T follicular helper cell (primary cell): Measurements from ENCODE around the gene PKHD1.
"Not testable (repeated sequence)": the region's sequence is repeated elsewhere in the genome, so short reads cannot be mapped to it uniquely, and the experiment has no call there.

Experiments used
- DNase-seq: peaks from one replicate; pipeline ENCODE4 v3.0.0-alpha.2; 2020; ENCODE audit warnings: low read depth

Gene PKHD1

DNA sequence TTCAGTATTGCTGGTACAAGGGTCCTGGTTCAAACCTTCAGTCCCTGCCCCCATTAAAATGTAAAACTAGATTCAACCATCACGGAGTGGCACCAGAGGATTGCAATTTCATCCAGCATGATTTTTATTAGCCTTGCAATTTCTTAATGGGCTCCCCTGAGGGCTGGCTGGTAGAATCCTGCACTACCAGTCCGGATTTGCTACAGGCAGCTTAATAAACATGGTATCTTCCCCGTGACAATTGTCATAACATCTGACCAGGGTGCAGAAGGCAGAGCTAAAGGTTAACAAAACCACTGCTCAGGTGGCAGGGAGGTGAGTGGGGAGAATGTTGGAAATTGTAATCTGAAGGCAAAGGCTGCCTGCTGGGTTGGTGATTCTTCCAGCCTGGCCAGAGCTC, 94.5 kb downstream of the PKHD1 start:
- no peak for DNase-seq

DNA sequence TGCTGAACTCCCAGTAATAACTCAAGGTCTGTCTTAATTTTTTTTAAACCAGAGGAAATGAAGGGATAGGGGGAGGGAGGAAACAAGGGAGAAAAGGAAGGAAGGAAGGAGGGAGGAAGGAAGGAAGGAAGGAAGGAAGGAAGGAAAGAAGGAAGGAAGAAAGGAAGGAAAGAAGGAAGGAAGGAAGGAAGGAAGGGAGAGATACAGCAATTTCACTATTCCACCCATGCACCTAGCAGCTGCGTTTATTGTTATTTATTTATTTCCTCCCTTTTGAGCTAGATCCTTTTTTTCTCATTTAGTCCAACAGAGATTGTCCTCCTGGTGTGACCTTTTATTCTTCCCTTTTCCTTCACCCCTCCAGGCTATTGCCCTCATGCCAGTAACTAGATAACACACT, 97.6 kb downstream of the PKHD1 start:
- DNase-seq = no peak

DNA sequence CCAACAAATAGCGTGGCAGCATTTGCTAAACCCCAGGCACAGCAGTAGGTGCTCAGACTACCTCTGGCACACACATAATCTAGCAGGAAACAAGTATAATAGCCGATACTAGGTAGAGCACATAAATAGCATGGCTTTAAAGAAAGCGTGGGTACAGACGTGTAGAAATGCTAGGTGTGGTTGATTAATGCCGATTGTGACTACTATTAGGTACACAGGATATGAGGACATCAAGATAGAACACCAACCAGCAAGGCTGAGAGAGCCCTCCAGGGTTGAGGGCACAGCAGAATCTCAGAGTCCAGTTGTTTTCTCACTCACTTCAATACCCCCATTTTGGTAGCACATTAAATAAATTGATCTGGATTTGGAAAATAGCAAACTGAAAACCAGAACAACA, 100.5 kb downstream of the PKHD1 start:
- DNase-seq = no peak

DNA sequence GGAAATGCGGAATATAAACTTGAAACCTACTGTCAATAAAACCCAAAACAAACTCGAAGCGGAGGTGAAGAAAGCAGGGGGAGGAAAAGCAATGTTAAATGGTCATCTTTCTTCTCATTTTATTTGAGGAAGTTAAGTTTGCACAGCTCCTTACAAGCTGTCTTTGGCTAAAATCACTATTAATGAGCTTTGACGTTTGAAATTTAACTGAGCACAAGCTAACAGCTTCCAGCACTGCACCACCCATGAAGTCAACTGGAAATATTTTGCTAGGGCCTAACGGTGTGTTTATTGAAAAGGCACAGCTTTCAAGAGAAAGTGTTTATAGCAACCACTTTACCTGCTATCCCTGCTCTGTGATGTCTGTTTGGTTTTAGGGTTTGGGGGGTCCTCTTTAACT, 103.8 kb downstream of the PKHD1 start:
- no peak for DNase-seq

GRCh38 chr6:51982695-51983094, 104.7 kb downstream of the PKHD1 start:
- not testable (repeated sequence) for DNase-seq

DNA sequence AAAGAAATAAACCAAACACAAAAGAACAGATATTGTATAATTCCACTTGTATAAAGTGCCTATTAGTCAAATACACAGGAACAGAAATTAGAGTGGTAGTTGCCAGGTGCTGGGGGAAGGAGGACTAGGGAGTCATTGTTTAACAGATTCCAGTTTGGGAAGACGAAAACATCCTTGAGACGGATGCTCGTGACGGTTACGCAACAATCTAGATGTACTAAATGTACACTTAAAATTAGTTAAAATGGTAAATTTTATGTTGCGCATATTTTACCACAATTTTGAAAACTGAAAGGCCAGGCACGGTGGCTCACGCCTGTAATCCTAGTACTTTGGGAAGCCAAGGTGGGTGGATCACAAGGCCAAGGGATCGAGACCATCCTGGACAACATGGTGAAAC, 111.0 kb downstream of the PKHD1 start:
- no peak for DNase-seq

GRCh38 chr6:51972659-51973058, 114.8 kb downstream of the PKHD1 start:
- no peak for DNase-seq

DNA sequence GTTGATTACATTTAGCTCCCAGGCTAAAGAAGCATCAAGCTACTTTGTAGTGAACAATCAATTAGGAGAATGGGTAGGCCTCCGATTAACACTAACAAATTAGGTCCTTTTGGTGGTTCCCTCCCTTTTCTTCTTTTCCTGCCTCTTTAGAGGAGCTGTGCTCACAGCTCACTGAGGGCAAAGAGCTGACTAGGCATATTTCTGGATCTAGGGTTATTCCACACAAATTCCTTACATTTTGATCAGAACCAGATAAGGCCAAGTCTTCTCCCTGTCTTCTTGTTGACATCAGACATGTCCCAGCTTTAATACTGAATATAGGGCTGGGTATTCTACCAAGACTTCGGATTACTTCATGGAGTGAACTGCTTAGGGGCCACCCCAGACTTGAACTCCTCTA, 119.1 kb downstream of the PKHD1 start:
- DNase-seq = no peak

- no peak for DNase-seq
Observed at GRCh38 chr6:51965222-51965801, 122.1 kb downstream of the PKHD1 start.

DNA sequence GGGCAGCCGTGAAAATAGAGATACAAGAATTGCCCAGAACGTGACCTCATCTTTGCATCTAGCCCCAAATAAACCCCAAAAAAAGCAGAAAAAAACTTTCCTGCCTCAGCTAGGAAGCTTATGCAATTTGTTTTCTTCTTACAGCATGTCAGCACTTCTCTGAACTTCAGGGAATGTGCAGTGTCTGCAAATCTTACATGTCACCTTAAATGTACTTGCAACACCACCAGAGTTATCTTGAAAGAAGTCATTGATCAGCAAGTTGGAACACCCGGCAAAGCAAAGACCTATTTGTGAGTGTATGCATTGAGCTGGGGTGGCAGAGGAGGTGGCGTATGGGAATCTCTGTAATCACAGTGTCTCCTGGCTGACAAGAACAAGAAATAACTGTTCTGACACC, 123.4 kb downstream of the PKHD1 start:
- no peak for DNase-seq

GRCh38 chr6:51962354-51962753, 125.1 kb downstream of the PKHD1 start:
- DNase-seq = no peak

DNA sequence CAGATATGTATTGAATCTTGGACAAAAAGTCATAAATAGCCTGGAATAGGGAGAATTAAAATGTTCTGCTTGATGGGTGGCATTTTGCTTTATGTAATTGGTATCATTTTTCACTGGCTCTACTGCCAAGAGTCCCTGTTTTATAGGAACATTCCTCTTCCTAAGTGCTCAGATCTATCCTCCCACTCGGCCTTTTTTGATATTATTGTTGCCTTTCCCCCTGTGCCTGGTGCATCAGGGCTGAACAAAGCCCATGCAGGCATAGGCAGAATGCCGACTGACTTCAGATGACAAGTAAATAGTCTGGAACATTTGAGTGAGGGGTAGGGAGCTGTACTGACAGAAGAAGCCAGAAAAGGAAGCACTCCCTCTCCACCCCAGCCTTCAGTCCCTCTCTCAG, 127.0 kb downstream of the PKHD1 start:
- no peak for DNase-seq

DNA sequence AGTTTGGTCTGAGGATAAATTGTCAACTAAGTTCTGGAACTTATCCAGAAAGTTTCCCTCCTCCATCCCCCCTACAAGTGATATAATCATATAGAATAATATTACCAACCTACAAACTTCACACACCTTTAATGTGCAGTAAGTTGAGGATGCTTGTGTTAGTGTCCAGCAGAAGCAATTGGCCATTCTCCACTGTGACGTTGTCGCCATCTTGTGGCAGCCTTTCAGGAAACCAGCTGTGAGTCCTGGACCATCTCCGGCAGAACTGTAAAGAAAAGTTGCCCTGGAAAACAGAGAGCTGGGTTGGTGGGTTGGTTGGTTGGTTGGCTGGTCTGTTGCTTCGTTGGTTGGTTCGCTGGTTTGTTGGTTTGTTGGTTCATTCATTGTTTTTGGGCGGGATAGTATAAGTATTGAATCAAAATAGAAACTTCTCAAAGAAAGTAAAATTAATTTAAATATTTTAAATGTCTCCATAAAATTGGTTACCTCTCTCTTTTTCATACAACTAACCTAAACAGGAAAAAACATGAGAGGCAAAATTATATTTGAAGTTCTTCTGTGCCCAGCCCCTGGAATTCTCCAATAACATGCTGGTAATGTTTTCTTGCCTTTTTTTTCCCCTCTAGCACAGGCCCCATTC, 127.5 kb downstream of the PKHD1 start:
- DNase-seq = no peak

- DNase-seq = no peak
Observed at GRCh38 chr6:51954681-51955080, 132.7 kb downstream of the PKHD1 start.

DNA sequence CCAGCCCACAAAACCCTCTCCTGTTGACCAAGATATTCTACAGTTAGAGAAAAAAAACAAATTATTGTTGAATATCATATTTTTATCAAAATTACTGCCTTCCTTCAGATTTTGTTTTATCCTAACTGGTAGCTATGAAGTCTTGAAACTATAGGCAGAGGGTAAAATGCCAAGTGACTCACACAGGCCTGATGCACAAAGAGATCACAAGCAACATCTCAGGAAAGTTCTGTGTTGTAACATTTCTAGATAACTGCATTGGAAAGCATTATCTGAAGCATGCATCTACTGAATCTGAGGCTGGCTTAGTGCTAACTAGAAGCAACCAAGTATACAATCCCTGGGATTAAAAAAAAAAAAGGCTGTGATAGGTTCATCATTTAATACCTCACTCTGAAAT, 134.2 kb downstream of the PKHD1 start:
- no peak for DNase-seq

DNA sequence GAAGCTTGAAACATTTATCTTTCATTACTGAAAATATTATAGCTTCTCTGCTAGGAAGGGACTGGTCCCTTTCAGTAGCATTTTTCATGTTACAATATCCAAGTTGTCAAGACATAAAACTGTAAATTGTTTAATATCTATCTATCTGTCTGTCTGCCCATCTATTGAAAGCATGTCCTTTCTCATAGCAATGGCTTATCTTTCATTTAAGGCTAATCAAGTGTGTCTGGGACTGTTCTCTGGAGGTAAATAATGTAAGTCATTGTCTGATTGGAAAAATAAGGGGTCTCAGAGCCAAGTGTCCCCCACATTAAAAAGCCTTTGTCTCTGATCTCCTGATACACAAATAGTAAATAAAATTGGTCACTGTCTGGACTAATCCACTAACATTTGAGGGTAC, 135.5 kb downstream of the PKHD1 start:
- DNase-seq = no peak

DNA sequence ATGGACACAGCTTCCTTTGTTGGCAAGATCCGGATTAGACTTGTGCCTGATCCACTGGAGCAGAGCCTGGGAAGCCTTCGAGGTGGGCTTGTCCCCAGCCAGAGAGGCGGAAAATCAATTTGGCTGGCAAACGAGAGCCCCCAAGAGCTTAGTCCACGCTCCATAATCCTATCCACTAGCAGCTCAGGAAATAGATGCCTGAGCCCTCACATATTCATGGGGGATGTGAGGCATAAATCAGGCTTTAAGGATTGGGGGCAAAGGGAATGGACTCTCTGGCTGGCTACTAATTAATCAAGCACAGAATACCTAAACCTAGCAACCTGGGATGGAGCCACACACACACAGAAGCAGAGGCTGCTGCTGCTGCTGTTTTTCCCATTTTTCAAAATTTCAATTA, 137.9 kb downstream of the PKHD1 start:
- no peak for DNase-seq

DNA sequence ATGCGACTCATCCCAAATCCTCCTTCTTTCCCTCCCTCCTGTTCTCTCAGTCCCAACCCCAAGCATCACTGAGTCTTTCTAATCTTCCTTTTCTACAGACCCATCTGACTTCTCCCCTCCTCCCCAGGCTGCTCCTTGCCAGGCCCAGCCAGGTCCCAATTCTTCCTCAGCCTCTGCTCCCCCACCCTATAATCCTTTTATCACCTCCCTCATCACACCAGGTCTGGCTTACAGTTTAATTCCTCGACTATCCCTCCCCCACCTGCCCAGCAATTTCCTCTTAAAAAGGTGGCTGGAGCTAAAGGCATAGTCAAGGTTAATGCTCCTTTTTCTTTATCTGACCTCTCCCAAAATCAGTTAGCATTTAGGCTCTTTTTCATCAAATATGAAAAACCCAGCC, 147.7 kb downstream of the PKHD1 start:
- DNase-seq = not testable (repeated sequence)

GRCh38 chr6:51936531-51937290, 150.7 kb downstream of the PKHD1 start:
- DNase-seq = no peak

GRCh38 chr6:51934098-51934497, 153.3 kb downstream of the PKHD1 start:
- no peak for DNase-seq

- no peak for DNase-seq
Observed at GRCh38 chr6:51932956-51933355, 154.5 kb downstream of the PKHD1 start.

DNA sequence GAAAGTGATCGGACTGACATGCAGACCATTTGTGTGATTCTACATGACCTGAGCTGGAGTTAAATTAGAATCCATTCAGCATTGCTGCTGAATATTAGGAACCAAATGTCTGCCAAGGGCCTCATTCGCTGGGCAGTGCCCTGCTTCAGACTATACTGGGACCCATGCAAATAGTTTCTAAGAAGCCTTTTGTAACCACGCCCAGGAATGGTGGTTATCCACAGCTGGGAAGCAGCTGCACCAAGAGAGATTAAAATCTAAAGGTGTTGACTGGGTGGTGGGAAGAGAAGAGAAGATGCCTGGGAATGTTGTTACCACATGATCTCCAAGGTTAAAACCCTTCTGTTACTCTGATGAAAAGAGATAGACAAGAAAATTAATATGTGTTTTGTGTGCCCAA, 156.8 kb downstream of the PKHD1 start:
- no peak for DNase-seq

DNA sequence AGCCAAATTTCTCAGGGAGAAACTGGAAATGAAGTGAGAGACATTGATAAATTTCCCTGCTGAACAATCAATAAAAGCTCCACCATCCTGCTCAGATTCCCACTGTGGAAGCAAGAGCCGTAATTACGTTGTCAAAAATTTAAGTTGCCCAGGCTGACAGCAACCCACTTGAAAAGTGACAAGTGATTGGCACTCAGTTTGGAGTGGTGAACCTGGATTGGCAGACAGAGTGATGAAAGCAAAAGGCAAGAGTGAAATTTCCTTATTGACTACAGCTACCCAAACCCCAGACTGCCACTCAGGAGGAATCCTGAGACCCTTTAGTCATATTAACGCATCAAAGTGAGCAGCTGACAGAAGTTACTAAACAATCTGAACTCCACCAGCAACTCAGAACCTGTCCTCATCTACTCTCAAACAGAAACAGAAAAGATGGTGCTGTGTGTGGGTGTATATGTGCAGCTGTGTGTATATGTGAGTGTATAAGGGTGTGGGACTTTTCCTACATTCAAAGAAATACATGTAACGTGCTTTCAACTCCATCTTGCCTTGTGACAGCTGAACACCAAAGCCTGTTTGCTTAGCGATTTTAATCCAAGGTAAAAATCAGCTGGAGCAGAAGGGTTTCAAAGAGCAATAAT, 157.4 kb downstream of the PKHD1 start:
- DNase-seq = no peak
